Cerebellar nuclear complex (tissue), 1 donor: ENCODE measurements around the gene HRCT1.
A peak's percentile ranks its signal among the peaks of the same experiment; 100 is the strongest.
"Not testable (repeated sequence)": the region's sequence is repeated elsewhere in the genome, so short reads cannot be mapped to it uniquely, and the experiment has no call there.

Experiments used
- DNase-seq, 2 experiments: peaks; one replicate each; lab custom pipeline; 2025; lab: John Stamatoyannopoulos, UW

HRCT1 gene

DNA sequence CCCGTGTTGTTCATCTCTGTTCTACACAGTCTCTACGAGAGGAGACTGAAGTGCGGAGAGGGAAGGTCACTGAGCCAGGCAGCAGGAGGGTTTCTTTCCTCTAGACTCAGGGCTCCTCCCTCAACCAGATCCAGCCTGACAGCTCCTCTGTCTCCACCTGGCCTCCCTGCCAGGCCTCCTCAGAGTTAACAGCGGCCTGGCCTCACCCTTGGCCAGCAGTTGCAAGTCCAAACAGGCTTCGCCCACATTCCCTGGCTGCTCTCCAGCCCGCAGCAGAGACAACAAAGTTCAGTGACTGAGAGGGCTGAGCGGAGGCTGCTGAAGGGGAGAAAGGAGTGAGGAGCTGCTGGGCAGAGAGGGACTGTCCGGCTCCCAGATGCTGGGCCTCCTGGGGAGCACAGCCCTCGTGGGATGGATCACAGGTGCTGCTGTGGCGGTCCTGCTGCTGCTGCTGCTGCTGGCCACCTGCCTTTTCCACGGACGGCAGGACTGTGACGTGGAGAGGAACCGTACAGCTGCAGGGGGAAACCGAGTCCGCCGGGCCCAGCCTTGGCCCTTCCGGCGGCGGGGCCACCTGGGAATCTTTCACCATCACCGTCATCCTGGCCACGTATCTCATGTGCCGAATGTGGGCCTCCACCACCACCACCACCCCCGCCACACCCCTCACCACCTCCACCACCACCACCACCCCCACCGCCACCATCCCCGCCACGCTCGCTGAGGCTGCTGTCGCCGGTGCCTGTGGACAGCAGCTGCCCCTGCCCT is at the start of gene HRCT1:
Gene HRCT1, plus strand, starts transcription at position 291 of the 768 bp plus-strand sequence. Its CDS starts 86 bp downstream, at position 377.
- DNase-seq = no peak

DNA sequence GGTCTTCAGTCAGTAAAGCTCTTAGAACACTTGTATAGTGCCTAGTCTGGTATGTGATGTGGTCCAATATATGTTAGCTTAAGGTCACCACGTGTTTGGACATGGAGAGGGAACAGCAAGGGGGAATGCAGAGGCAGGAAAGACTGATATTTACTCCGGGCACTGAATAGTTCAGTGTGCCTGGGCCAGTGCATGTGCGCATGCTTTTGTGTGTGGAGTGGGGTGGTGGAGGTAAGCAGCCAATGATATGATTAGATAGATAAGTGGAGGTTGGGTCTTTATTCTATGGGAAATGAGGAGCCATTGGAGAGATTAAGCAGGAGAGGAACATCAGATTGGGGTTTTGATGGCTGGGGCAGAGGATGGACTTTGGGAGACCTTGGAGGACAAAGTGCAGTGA is 49.8 kb upstream of the HRCT1 start:
- DNase-seq = no peak

DNA sequence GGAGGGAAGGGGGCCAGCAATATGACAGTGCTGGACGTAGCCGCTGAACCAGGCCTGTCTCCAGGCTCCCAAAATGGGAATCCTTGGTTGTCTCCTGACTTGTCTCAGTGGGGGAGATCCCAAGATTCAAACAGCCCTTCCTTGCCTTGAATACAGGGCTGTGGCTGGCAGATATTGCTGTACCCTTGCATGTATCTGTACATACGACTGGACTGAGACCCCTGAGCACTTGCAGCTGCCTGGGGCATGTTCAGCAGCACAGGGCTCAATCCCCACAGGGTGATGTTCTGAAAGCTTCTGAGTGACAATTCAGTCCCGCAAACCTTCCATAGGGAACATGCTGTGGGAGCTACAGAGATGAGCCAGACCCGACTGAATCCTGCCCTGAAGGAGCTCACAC is 49.1 kb upstream of the HRCT1 start:
- DNase-seq = no peak

DNA sequence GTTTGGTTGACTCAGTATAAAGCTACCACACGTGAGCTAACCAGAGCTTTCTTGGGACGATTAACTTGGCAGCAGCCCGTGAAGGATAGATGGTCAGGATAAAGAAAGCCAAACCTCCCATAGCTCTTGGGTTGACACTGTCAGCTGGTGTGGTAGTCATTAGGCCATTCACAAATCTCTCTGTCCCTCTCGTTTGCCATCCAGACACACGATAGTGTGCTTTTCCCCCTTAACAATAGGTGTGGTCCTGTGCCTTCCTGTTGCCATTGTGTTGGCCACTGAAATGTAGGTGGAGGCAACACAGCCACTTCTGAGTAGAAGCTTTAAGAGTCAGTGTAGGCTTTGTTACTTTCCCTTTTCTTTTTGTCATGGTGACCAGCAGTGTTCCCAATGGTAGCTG is 47.5 kb upstream of the HRCT1 start:
- no peak for DNase-seq

DNA sequence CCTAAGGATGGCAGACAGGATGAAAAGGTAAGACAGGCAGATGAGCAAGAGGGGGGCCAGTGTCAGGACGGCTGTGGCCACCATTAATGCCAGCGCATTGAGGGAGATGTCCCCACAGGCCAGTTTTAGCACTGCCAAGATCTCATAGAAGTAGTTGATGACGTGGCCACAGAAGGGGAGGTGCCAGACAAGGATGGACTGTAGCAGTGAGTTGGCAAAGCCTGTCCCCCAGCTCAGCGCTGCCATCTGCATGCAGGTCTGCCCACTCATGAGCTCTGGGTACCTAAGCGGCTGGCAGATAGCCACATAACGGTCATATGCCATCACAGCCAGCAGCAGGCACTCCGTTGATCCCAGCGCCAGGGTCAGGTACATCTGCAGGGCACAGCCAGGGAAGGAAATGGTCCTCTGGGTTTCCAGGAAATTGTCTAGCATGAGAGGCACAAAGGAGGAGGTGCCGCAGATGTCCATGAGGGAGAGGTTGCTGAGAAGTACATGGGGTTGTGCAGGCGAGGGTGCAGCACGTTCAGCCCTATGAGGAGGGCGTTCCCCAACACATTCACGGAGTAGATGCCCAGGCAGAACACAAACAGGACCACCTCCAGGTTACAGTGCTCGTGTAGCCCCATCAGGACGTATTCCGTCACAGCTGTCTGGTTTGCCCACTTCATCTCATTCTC is 46.6 kb upstream of the HRCT1 start:
- peak in 1 of 2 experiments; percentile 9 for DNase-seq

DNA sequence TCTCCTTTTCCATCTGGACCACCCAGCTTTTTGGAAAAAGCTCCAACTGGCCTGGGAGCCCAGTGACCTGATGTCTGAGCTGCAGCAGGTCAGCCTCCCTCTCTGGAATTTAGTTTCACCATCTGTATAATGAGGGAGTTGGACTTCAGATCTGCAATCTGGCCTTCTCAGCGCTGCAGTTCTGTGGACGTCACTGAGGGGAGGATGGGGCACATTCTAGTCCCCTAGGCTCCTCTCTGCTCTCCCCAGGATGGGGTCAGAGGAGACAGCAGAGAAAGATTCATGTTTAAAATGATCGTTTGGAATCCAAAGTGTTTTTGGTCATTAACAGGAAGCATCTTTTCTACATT is 46.0 kb upstream of the HRCT1 start:
- no peak for DNase-seq

DNA sequence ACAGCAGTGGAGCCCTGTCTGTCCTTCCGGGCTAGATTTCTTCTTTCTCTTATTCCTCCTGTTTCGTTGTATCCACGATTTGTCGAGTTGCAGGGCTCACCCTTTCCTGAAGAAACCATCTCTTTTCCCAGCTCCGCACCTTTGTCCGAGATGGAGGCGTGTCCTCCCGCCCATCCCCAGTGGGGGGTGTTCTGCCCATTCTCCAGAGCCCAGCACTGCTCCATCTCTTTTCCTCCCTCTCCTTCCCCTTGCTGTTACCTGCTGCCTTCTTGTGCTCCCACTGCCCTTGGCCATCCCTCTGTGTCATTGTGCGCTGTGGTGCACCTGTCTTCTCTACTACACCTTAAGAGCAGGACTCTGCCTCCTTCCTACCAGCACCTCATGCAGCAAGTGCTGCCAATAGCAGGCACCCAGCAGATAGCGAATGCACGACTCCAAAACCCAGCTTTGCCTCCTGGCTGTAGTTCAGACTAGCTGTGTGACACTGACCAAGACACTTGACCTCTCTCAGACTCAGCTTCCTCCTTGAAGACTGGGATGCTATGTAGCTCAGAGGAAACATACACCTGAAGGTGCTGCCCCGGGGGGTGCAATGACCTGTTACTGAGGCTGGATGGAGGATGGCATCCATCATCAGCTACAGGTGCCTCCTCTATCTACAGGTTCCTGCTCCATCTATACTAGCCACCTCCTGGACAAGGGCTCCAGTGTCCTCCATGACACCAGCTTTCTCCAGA is 44.7 kb upstream of the HRCT1 start:
- no peak for DNase-seq

DNA sequence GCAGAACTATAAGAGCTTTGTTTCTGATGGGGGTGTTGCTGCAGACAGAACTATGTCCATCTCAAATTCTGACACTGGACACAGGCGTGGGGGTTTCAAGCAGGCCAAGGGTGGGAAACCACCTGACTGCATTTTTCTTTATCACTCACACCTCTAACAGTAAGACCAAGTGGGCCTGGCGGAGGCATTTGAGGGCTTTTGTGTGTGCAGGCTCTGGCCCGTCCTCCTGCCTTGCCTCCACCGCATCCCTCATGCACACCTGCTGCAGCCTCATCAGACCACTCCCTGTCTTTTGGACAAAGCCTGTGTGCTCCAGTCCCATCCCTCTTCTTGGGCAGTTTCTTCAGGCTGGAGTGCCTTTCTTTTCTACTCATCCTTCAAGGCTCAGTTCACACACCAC is 43.7 kb upstream of the HRCT1 start:
- DNase-seq = no peak

DNA sequence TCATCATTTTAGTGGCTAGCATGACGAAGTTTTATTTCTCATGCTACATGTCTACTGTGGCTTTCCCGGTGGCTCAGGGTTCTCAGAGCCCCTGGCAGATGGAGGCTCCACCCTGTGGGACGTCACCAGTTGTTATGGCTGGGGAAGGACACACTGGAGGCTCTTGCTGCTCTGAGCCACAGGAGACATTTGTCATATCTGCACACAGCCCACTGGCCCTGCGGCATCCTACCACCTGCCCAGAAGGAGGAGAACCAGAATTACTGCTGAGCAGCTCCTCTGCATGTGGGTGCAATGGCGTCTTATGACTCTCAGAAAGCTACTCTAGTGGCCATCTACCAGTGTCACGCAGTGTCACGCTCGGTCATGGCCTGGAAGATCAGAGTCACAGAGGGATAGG is 42.4 kb upstream of the HRCT1 start:
- DNase-seq = no peak

DNA sequence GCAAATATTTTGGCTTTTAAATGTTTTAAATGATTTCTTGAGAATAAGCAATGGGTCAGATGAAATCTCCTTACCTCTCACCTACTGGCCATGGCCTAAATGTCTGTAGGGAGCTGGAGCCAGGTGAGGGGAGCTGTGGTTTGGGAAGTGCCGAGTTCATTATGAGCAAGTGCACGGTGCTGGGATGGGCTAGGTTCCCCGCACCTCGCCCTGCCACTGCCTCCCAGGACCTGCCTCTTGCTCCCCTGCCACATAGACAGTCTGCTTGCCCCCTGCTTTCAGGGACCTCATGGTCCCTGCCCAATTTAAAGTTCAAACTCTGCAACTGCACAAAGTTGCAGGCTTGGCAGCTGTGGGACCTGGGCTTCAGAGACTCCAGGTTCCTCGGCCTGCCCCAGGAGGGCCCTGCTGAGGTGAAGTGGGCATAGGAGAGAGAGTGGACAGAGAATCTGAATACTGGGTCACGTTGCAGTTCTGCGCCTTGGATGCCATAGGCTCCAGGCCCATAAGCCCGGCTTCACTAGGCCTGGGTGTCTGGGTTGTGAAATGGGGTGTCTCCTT is 41.2 kb upstream of the HRCT1 start:
- DNase-seq = no peak

DNA sequence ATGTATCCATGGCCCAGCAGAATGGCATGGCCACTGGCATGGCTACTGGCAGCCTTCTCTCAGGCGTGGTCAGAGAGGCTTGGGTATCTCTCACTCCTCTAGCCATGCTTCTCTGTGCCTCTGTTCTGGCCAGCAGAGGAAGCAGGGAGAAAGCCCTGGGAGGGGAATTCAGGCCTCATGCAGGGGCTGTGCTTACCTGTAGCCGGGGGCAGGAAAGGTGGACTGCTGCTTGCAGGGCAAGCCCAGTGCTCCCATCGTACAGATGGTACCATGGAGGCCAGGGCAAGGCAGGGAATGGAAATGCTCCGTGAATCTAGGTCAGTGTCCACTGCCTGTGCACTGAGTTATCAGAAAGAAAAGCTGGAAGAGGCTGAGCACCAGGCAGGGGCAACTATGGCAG is 38.5 kb upstream of the HRCT1 start:
- DNase-seq = no peak

DNA sequence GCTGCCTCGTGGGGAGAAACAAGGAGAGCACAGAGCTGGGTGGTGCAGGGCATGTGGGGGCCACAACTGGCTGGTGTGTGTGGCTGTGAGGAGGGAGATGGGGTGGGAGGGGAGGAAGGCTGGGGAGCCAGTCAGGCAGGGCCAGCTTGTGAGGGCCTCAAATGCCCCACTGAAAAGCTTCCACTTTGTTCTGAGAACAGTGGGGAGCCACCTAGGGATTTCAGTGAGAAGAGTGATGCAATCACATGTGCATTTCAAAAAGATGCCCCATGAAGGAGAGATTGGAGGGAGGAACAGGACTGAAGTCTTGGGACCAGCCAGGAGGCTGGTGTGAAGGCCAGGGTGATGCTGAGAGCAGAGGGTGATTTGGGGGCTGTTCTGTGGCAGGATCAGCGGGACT is 37.1 kb upstream of the HRCT1 start:
- no peak for DNase-seq

DNA sequence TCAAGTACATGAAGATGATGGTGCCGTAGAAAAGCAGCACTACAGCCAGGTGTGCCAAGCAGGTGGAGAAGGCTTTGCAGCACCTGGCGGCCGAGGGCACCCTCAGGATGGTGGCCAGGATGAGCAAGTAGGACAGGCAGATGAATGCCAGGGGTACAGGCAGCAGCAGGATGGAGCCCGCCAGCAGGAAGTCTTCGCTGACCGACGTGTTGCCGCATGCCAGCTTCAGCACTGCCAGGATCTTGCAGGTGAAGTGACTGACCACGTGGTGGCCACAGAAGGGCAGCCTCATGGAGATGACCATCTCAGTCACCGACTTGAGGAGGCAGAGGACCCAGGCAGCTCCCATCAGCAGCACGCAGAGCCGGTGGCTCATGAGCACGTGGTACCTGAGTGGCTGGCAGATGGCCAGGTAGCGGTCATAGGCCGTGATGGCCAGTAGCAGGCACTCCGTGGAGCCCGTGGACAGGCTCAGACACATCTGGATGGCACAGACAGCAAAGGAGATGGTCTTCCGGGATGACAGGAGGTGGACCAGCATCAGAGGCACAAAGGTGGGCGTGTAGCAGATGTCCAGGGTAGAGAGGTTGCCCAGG is 36.3 kb upstream of the HRCT1 start:
- DNase-seq = no peak

DNA sequence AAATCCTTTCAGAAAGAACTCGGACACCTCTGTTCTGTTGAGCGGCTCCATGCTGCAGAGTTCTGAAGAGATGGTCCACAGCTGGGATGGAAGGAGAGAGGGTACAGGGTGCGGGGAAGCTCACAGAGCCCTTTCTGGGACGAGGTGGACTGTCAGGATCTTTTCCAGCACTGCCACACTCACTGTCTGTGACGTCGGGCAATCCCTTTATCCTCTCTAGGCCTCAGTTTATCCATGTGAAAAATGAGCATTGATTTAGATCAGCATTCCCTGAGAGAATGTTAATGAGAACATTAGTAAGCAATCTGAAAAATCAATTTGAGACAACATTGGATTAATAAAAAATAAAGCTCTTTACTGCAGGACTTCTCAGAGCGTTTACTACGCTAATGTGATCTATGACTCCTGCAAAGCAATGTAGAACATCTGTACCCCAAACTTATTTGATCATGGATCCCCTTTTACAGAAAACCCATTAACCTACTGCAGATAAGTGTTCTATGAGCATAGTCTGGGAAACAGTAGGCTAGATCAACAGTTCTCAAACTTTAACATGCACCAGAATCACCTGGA is 35.6 kb upstream of the HRCT1 start, which contains the start of gene OR13J1:
Gene OR13J1, minus strand, starts transcription at position 51 of the 573 bp plus-strand sequence. Its CDS starts 0 bp downstream, at position 51.
- no peak for DNase-seq

DNA sequence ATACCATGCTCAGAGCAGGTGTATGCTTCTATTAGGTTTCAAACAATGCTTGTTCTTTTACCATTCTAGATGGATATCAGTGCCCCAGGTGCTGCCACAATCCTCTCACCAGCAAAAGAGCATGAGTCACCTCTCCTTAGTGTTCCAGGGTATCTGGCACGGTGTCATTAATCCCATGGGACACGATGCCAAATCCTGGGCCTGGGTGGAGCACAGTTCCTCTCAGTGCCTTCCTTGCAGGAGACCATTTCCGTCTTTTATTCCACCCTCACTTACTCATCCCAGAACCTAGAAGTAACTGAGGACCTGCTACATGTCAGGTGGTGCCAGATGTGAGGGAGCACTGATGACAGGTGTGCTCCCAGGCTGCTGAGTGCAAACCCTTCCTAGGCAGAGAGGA is 34.5 kb upstream of the HRCT1 start:
- DNase-seq = no peak

DNA sequence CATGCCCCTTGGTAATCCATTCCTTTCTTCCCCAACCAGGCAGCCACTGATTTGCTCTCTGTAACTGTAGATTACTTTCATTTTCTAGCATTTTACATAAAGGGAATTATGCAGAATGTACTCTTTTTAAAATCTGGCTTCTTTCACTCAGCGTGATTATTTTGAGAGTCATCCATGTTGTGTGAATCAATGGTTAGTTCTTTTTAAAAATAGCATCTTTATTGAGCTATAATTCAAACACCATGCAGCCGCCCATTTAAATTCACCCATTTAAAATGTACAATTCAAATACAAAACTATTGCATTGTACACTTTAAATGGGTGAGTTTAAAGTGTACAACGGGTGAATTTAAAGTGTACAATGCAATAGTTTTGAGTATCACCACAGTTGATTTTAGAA is 33.5 kb upstream of the HRCT1 start:
- DNase-seq = no peak

DNA sequence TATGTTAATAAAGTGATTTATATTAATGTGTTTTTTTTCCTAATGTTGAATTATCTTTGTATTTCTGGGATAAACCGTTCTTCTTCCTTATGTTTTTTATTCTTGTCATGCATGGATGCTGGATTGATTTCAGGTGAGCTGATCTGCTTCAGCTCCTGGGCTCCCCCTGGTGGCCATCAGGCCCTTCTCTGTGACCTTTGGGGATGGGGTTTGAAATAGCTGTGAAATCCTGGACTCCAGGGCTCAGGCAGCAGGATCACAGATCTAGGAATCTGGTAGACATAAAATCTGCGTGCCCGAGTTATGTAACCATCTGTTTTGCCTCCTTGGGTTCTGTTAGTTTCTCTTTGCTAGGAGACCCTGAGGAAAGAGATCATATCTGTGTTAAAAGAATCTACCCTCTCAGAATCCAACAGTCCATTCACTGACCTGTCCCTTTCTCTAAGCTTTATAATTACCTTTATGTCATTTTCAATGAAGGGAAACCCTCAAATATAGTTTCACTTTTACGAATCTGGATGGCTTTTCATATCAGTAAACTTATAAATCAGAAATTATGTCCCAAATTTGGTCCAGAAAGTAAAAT is 23.6 kb upstream of the HRCT1 start:
- DNase-seq = peak; percentile 65 to 81

DNA sequence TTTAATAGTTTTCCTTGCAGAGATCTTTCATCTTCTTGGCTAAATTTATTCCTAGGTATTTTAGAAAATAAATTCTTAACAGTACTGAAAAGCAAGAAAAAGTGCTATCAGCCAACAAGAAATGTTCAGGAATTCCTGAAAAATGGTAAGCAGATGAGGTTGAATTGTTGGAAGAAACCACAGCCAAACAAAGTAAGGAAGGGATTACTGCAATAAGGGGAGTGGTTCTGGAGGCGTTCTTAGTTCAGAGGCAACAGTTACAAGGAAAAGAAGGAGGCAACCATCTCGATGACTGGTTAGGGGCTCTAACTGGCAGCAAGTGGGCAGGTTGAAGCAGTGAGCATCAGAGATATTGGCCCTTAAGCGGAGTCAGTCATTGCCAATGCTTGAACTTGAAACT is 23.0 kb upstream of the HRCT1 start:
- DNase-seq = no peak

DNA sequence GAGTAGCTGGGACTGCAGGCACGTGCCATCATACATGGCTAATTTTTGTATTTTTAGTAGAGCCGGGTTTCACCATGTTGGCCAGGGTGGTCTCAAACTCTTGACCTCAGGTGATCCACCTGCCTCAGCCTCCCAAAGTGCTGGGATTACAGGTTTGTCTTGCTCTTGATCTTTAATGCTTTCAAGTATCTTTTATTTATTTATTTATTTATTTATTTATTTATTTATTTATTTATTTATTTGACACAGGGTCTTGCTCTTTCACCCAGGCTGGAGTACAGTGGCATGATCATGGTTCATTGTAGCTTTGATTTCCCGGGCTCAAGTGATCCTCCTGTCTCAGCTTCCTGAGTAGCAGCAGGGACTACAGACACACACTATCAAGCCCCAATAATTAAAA is 21.1 kb upstream of the HRCT1 start:
- not testable (repeated sequence) for DNase-seq

DNA sequence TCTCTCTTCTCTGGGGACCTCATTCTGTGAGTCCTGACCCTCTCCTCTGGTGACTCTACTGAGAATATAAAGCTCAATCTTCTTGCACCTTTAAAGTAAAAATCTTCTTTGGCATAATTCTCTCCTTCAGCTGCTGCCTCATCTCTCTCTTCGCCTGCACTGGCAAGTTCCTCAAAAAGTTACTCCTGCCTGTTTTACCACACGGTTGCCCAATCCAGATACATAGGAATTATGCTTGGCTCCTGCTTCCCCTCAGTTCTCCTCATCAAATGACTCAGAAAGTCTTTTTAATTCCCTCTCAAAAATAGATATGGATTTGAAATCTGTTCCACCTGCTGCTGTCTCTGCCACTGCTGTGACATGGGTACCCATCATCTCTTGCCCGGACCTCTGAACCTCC is 14.4 kb upstream of the HRCT1 start:
- DNase-seq = no peak

DNA sequence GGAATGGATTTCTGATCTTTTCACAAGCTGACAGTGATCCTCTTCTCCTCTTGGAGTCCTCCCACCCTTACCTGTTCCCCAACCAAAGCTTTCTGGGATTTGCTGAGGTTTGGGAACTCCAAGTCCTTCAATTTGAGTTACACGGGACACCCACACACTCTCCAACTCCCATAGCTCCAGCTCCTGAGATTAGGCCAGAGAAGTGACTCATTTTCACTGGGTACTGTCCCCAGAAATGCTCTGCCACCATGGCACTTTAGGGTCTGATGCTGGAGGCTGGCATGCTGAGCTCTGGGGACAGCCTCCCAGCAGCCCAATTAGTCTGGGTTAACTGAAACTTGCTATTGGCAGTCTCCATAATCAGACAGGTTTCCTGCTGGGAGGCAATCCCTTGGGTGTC is 14.0 kb upstream of the HRCT1 start:
- DNase-seq = no peak

DNA sequence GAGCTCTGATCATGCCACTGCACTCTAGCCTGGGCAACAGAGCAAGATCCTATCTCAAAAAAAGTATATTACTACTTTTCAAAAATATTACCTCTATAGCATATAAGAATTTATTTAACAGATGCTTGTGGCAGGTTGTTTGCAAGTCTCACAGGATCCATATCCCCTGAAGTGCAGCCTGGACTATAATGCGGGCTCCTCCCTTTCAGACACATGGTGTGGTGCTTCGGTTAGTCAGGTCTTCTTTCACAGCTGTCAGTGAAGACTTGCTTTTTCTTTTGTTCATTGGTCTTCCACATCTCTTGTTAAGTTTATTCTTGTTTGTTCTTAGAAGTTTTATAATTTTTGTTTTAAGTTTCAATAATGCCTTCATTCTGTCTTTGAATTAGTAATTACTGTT is 9.4 kb upstream of the HRCT1 start:
- no peak for DNase-seq
